ENCODE data around the gene RALGAPA1. TPM values are rescaled to one million over a fixed set of nuclear protein-coding genes. Genes with fewer than 3 reads are reported as not detected.

The RALGAPA1 gene
- total and polyA plus RNA-seq, 4 donors: 4.6 to 38.7 (median 13.4) TPM

- no peaks in the 10 kb centered on the region for H3K36me3 ChIP-seq (ENCODE audit: control insufficient read depth in 4 of 4, insufficient read depth in 3 of 4, low read depth in 1 of 4, low read length in 3 of 4)
- peaks cover 0 to 9% (median 0%) of the 10 kb centered on the region in 4 donors for H3K9me3 ChIP-seq (ENCODE audit: control insufficient read depth in 4 of 4, low read length in 3 of 4)
- 1% methylated on average over 100 of the region's 100 CpGs for WGBS
- peak within 1 kb of the TSS; percentile 42 to 62 (median 60) for H3K4me3 ChIP-seq (ENCODE audit: low read depth in 1 of 3, low read length in 3 of 3)
- peaks cover 20 to 28% (median 26%) of the 10 kb centered on the region in 4 donors for H3K4me1 ChIP-seq (ENCODE audit: control insufficient read depth in 4 of 4, insufficient read depth in 4 of 4, low read length in 3 of 4)
- H3K27me3 ChIP-seq (ENCODE audit: control insufficient read depth in 4 of 4, insufficient read depth in 4 of 4, low read length in 3 of 4): peaks cover 0 to 6% (median 0%) of the 10 kb centered on the region in 4 donors
- no peak for TF ChIP-seq HNF4G (IDR thresholded peaks at IDR 0.05)
- no peak for TF ChIP-seq ATF3 (IDR thresholded peaks at IDR 0.05)
- TF ChIP-seq REST (IDR thresholded peaks at IDR 0.05): peak; percentile 59
- no peak for TF ChIP-seq FOXA2 (IDR thresholded peaks at IDR 0.05)
- TF ChIP-seq SP1 (IDR thresholded peaks at IDR 0.05): no peak
- DNase-seq (ENCODE audit: low spot score): peak; percentile 58
- no peak within 1 kb of the TSS for H3K27ac ChIP-seq (ENCODE audit: low read depth in 1 of 2, low read length in 2 of 2)
- no peak within 1 kb of the TSS for H3K9ac ChIP-seq (ENCODE audit: low read depth in 1 of 2, low read length in 2 of 2)
Observed at GRCh38 chr14:35533357-35534207, 275.5 kb downstream of the RALGAPA1 start, which contains the start of gene INSM2. INSM2 (plus strand) TSS chr14:35534164; CDS start chr14:35534253, 89 bp downstream.

GRCh38 chr14:35532783-35533356, 276.2 kb downstream of the RALGAPA1 start:
- peak; percentile 2 for TF ChIP-seq CTCF (IDR thresholded peaks at IDR 0.05; ENCODE audit: low read depth, low read length, missing input control)
- no peak for TF ChIP-seq JUND (IDR thresholded peaks at IDR 0.05)
- no peaks in the 10 kb centered on the region for H3K36me3 ChIP-seq (ENCODE audit: control insufficient read depth in 4 of 4, insufficient read depth in 3 of 4, low read depth in 1 of 4, low read length in 3 of 4)
- DNase-seq (ENCODE audit: low spot score): no peak
- H3K9ac ChIP-seq (ENCODE audit: low read depth in 1 of 2, low read length in 2 of 2): no peak overlapping the region
- peaks cover 20 to 28% (median 26%) of the 10 kb centered on the region in 4 donors for H3K4me1 ChIP-seq (ENCODE audit: control insufficient read depth in 4 of 4, insufficient read depth in 4 of 4, low read length in 3 of 4)
- H3K27me3 ChIP-seq (ENCODE audit: control insufficient read depth in 4 of 4, insufficient read depth in 4 of 4, low read length in 3 of 4): peaks cover 0 to 6% (median 0%) of the 10 kb centered on the region in 4 donors
- H3K27ac ChIP-seq (ENCODE audit: low read depth in 1 of 2, low read length in 2 of 2): no peak overlapping the region
- peaks cover 0 to 9% (median 0%) of the 10 kb centered on the region in 4 donors for H3K9me3 ChIP-seq (ENCODE audit: control insufficient read depth in 4 of 4, low read length in 3 of 4)
- 14% methylated on average over 6 of the region's 6 CpGs for WGBS
- peak overlapping the region in 2 of 3 donors; percentile 60 to 62 for H3K4me3 ChIP-seq (ENCODE audit: low read depth in 1 of 3, low read length in 3 of 3)
